Immature natural killer cell (primary cell): ENCODE data around the gene KIF7. TPM values are rescaled to one million over a fixed set of nuclear protein-coding genes. Genes with fewer than 3 reads are reported as not detected.

Source experiments
- DNase-seq, 3 donors: peaks; one replicate each; pipeline ENCODE4 v3.0.0; 2022; ENCODE audit warnings: mixed read lengths in 1 of 3
- H3K27ac Mint-ChIP-seq, 6 donors: one replicate each; pipeline ENCODE4 v1.8.0; 2020; ENCODE audit warnings: mixed read lengths in 6 of 6, mild to moderate bottlenecking in 5 of 6, inconsistent platforms in 4 of 6, moderate library complexity in 3 of 6
- H3K27me3 Mint-ChIP-seq, 3 donors: one replicate each; pipeline ENCODE4 v1.8.0; 2020 to 2021; ENCODE audit warnings: low read depth in 3 of 3, mild to moderate bottlenecking in 3 of 3, mixed read lengths in 3 of 3, moderate library complexity in 3 of 3, inconsistent platforms in 1 of 3
- H3K36me3 Mint-ChIP-seq, 3 donors: one replicate each; pipeline ENCODE4 v1.8.0; 2020; ENCODE audit warnings: mixed read lengths in 3 of 3, inconsistent platforms in 2 of 3, mild to moderate bottlenecking in 2 of 3
- H3K4me1 Mint-ChIP-seq, 2 donors: one replicate each; pipeline ENCODE4 v1.8.0; 2020; ENCODE audit warnings: inconsistent platforms in 2 of 2, mild to moderate bottlenecking in 2 of 2, mixed read lengths in 2 of 2, moderate library complexity in 1 of 2
- H3K4me3 Mint-ChIP-seq, 5 donors: one replicate each; pipeline ENCODE4 v1.8.0; 2020; ENCODE audit warnings: mild to moderate bottlenecking in 5 of 5, mixed read lengths in 5 of 5, inconsistent platforms in 3 of 5, moderate library complexity in 3 of 5
- H3K9me3 Mint-ChIP-seq, 6 donors: one replicate each; pipeline ENCODE4 v1.8.0; 2020; ENCODE audit warnings: mild to moderate bottlenecking in 6 of 6, mixed read lengths in 6 of 6, inconsistent platforms in 4 of 6, moderate library complexity in 3 of 6
- polyA plus RNA-seq, 3 donors: library from polyadenylated mRNA; unstranded; fragments of 300-500 nt; fragmentation: Illumina TruSeq; gene quantifications; one replicate each; pipeline ENCODE4 v1.2.3, GENCODE V29; 2021

Gene KIF7
- polyA plus RNA-seq, 3 donors from 2014 or later: 0.16 TPM; not detected in 2

- no peaks in the 10 kb centered on the region for H3K9me3 Mint-ChIP-seq
- peaks cover 0 to 4% (median 0%) of the 10 kb centered on the region in 3 donors for H3K36me3 Mint-ChIP-seq
- H3K27me3 Mint-ChIP-seq: peaks cover 4 to 6% (median 6%) of the 10 kb centered on the region in 3 donors
- no peak overlapping the region for H3K27ac Mint-ChIP-seq
- peak; percentile 13 to 17 (median 17) for DNase-seq
- H3K4me1 Mint-ChIP-seq: peaks cover 5 to 6% of the 10 kb centered on the region in 2 donors
- H3K4me3 Mint-ChIP-seq: peak overlapping the region in 4 of 5 donors; percentile 4 to 36 (median 22)
Measured at GRCh38 chr15:89665449-89666181, 10.3 kb upstream of the KIF7 start.

DNA sequence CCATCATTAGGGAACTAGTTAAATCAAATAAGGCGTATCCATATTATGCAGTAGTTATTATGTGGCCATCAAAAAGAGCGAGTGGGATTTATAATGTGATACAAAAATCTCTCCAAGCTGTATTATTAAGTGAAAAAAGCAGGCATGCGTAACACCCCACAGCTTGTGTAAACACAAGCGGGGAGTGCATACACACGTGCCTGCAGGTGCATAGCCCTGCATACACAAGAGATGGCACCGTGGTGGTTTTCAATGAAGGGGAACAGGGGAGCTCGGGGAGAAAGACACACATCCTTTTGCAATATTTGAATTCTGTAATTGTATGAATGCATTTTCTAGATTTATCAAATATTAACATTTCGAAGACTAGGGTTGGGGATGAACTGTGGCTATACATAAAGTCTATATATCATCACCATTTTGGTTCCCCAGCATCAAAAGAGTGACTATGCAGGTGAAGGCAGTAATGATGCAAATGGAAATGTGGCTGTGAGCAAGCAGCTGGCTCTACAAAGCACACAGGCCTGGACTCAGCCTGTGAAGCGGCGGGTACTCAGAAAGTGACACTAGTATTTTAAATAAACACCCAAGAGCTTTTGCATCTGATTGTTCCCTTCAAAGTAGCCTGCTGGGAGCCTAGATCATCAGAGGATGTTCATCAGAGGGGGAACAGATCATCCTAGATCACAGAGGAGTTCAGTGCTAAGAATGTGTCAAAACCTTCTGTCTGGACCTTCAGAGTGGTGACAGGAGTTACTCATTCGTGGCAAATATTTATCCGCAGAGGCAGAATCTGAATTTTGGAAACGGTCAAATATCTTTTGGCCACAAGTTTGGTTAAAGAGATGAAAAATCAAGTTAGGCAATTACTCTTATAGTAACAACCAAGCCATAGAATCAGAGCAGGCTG, 9.4 kb upstream of the KIF7 start:
- H3K36me3 Mint-ChIP-seq: no peaks in the 10 kb centered on the region
- H3K27ac Mint-ChIP-seq: no peak overlapping the region
- H3K9me3 Mint-ChIP-seq: no peaks in the 10 kb centered on the region
- H3K27me3 Mint-ChIP-seq: peaks cover 4 to 10% (median 5%) of the 10 kb centered on the region in 3 donors
- peak overlapping the region; percentile 62 to 79 (median 74) for H3K4me3 Mint-ChIP-seq
- peaks cover 5 to 6% of the 10 kb centered on the region in 2 donors for H3K4me1 Mint-ChIP-seq
- no peak for DNase-seq

DNA sequence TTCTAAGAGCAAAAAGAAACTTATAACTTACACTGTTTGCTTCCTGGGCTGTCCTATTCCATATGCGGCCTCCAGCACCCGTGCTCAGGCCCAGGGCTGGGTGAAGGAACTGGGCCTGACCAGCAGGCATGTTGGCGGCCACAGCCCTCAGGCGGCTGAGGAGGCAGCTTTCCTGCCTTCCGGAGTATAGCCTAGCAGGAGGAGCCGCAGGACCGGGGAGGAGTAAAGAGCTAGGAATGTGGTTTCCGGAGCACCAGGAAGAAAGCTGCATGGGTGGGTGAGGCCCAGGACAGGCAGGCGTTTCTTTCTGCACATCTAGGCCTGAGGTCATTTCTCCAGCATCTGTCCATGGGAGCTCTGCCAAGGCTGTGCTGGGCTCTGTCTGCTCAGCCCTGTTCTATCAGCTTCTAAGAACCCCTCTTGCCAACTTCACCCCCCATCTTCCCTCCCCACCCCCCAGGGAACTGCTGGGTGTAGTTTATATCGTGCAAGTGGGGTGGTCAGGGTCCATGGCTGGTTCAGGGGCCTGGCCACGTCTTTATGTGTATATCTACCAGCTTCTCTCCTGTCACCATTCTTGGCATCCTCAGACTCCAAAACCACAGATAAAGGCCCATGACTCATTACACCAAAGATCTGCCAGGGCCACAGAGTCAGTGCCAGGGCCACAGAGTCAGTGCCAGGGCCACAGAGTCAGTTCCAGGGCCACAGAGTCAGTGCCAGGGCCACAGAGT, 7.8 kb upstream of the KIF7 start:
- H3K27me3 Mint-ChIP-seq: peaks cover 6 to 10% (median 6%) of the 10 kb centered on the region in 3 donors
- no peak for DNase-seq
- no peak overlapping the region for H3K4me3 Mint-ChIP-seq
- H3K36me3 Mint-ChIP-seq: no peaks in the 10 kb centered on the region
- no peak overlapping the region for H3K27ac Mint-ChIP-seq
- no peaks in the 10 kb centered on the region for H3K9me3 Mint-ChIP-seq
- H3K4me1 Mint-ChIP-seq: peaks cover 5 to 6% of the 10 kb centered on the region in 2 donors

DNA sequence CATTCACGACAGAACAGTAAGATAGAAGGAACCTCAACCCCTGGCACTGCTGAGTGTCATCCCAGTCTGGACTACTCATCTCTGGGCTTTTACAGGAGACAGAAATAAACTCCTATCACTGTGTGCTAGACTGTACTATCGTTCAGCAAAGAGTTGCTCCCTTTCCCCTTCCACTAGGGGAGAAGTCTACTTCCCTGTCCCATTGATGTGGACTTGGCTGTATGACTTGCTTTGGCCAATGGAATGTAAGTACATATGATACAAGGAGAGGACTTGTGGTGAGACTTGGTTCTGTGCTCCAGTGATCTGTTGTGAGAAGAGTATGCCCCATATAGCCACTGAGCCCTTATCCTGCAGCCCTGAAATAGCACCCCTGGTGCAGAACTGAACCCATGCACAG, 5.3 kb upstream of the KIF7 start:
- peaks cover 9 to 12% of the 10 kb centered on the region in 2 donors for H3K4me1 Mint-ChIP-seq
- no peak overlapping the region for H3K27ac Mint-ChIP-seq
- H3K9me3 Mint-ChIP-seq: no peaks in the 10 kb centered on the region
- H3K27me3 Mint-ChIP-seq: peaks cover 6 to 18% (median 6%) of the 10 kb centered on the region in 3 donors
- no peak for DNase-seq
- H3K4me3 Mint-ChIP-seq: no peak overlapping the region
- peaks cover 0 to 4% (median 0%) of the 10 kb centered on the region in 3 donors for H3K36me3 Mint-ChIP-seq

- DNase-seq: no peak
- Mint-ChIP-seq H3K9me3 (no peaks in the 10 kb centered on the region), H3K4me1 (peaks cover 10 to 14% of the 10 kb centered on the region in 2 donors), H3K36me3 (peaks cover 0 to 5% (median 0%) of the 10 kb centered on the region in 3 donors), H3K27me3 (peaks cover 1 to 21% (median 8%) of the 10 kb centered on the region in 3 donors), H3K27ac (no peak overlapping the region), H3K4me3 (no peak overlapping the region)
Measured at GRCh38 chr15:89659295-89659694, 4.0 kb upstream of the KIF7 start.

GRCh38 chr15:89657686-89658200, 2.5 kb upstream of the KIF7 start:
- peaks cover 0 to 5% (median 0%) of the 10 kb centered on the region in 3 donors for H3K36me3 Mint-ChIP-seq
- peaks cover 1 to 21% (median 8%) of the 10 kb centered on the region in 3 donors for H3K27me3 Mint-ChIP-seq
- H3K4me1 Mint-ChIP-seq: peaks cover 11 to 16% of the 10 kb centered on the region in 2 donors
- H3K4me3 Mint-ChIP-seq: no peak overlapping the region
- H3K27ac Mint-ChIP-seq: no peak overlapping the region
- no peak for DNase-seq
- H3K9me3 Mint-ChIP-seq: no peaks in the 10 kb centered on the region

DNA sequence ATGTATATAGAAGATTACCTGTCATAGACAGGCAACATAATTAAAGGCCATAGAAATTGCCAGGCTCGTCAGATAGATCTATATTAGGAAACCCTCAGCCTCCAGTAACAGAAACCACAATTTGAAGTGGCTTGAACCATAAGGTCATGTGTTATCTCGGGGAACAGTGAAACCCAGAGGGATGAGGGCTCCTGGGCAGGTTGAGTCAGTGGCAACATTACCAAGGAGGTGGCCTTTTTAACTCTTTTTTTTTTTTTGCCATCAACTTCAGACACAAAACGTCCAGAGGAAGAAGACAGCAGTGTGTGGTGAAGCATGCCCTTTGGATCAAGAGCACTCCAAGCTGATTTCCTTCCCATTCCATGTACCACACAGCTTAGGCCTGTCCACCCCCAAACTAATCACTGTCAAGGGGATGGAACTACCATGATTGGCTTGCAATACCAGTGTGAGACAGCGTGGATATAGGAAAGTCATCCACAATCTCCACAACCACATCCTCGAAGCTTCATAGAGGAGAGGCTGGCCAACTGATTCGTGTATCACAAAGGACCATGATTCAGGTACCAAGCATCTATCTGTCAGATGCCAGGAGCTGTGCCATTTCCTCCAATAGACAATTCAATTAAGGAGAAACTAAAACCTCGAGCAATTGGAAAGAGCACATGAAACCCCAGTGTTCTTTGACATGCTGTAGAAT, 999 bp upstream of the KIF7 start:
- Mint-ChIP-seq H3K9me3 (no peaks in the 10 kb centered on the region), H3K36me3 (peaks cover 0 to 5% (median 0%) of the 10 kb centered on the region in 3 donors), H3K27ac (peak overlapping the region in 1 of 6 donors; percentile 22), H3K4me1 (peaks cover 11 to 16% of the 10 kb centered on the region in 2 donors), H3K4me3 (peak overlapping the region; percentile 76 to 89 (median 84)), H3K27me3 (peaks cover 1 to 21% (median 6%) of the 10 kb centered on the region in 3 donors)
- no peak for DNase-seq

- peaks cover 1 to 15% (median 4%) of the 10 kb centered on the region in 3 donors for H3K27me3 Mint-ChIP-seq
- peak overlapping the region; percentile 61 to 83 (median 80) for H3K4me3 Mint-ChIP-seq
- H3K27ac Mint-ChIP-seq: peak overlapping the region in 1 of 6 donors; percentile 30
- H3K36me3 Mint-ChIP-seq: peaks cover 0 to 5% (median 0%) of the 10 kb centered on the region in 3 donors
- H3K4me1 Mint-ChIP-seq: peaks cover 11 to 16% of the 10 kb centered on the region in 2 donors
- DNase-seq: no peak
- no peaks in the 10 kb centered on the region for H3K9me3 Mint-ChIP-seq
Measured at GRCh38 chr15:89654301-89654761, 936 bp downstream of the KIF7 start.

DNA sequence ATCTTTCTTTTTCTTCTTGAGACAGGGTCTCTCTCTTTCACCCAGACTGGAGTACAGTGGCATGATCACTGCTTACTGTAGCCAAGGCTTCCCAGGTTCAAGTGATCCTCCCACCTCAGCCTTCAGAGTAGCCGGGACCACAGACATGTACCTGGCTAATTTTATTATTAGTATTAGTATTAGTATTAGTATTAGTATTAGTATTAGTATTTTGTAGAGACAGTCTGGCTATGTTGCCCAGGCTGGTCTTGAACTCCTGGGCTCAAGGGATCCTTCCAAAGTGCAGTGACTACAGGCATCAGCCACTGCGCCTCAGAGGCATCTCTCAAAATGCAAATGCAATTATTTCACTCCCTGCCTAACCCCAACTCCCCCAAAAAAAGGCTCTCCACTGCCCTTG, 1.7 kb downstream of the KIF7 start:
- no peak for DNase-seq
- H3K4me1 Mint-ChIP-seq: peaks cover 11 to 16% of the 10 kb centered on the region in 2 donors
- H3K4me3 Mint-ChIP-seq: peak overlapping the region in 2 of 5 donors; percentile 35 to 42
- H3K9me3 Mint-ChIP-seq: no peaks in the 10 kb centered on the region
- no peak overlapping the region for H3K27ac Mint-ChIP-seq
- peaks cover 0 to 5% (median 0%) of the 10 kb centered on the region in 3 donors for H3K36me3 Mint-ChIP-seq
- H3K27me3 Mint-ChIP-seq: peaks cover 0 to 15% (median 2%) of the 10 kb centered on the region in 3 donors

GRCh38 chr15:89652666-89653065, 2.6 kb downstream of the KIF7 start:
- H3K27ac Mint-ChIP-seq: no peak overlapping the region
- peaks cover 11 to 16% of the 10 kb centered on the region in 2 donors for H3K4me1 Mint-ChIP-seq
- peaks cover 0 to 15% (median 2%) of the 10 kb centered on the region in 3 donors for H3K27me3 Mint-ChIP-seq
- DNase-seq: no peak
- H3K4me3 Mint-ChIP-seq: no peak overlapping the region
- no peaks in the 10 kb centered on the region for H3K9me3 Mint-ChIP-seq
- H3K36me3 Mint-ChIP-seq: peaks cover 0 to 5% (median 0%) of the 10 kb centered on the region in 3 donors

GRCh38 chr15:89652131-89652530, 3.1 kb downstream of the KIF7 start:
- no peak for DNase-seq

DNA sequence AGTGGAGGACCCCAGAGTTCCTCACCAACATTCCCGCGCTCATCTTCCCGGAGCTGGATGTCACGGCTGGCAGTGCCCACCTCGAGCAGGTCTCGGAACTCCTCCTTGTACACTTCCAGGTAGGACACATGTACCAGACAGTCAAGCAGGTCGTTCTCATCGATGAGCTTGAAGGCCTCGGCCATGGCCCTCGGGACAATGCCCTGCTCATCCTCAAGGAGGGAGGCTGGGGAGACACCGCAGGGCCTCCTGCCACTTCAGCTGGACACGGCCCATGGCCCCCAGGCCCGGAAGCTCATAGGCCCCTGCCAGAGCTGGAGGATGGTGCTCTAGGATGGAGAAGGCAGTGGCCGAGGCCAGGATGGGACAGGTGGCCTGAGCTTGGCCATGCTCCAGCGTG, 5.6 kb downstream of the KIF7 start:
- peaks cover 7 to 8% of the 10 kb centered on the region in 2 donors for H3K4me1 Mint-ChIP-seq
- no peak overlapping the region for H3K27ac Mint-ChIP-seq
- no peaks in the 10 kb centered on the region for H3K9me3 Mint-ChIP-seq
- H3K27me3 Mint-ChIP-seq: peaks cover 0 to 7% (median 2%) of the 10 kb centered on the region in 3 donors
- DNase-seq: no peak
- H3K36me3 Mint-ChIP-seq: no peaks in the 10 kb centered on the region
- H3K4me3 Mint-ChIP-seq: no peak overlapping the region

More at GRCh38 chr15:89652131-89652530, 3.1 kb downstream of the KIF7 start:
- H3K4me1 Mint-ChIP-seq: peaks cover 13 to 16% of the 10 kb centered on the region in 2 donors
- H3K9me3 Mint-ChIP-seq: no peaks in the 10 kb centered on the region
- H3K27me3 Mint-ChIP-seq: peaks cover 0 to 17% (median 2%) of the 10 kb centered on the region in 3 donors
- no peak overlapping the region for H3K4me3 Mint-ChIP-seq
- H3K27ac Mint-ChIP-seq: no peak overlapping the region
- H3K36me3 Mint-ChIP-seq: peaks cover 0 to 5% (median 0%) of the 10 kb centered on the region in 3 donors
